Sigmoid colon (tissue), 3 donors: ENCODE measurements around the gene RAB39A.

Source experiments
- CTCF ChIP-seq, 4 experiments: fragments of 450-650 bp in 3 of 4; fragments of 200-600 bp in 1 of 4; IDR thresholded peaks; one replicate each; pipeline ENCODE4 v1.5.1; 2016 to 2019; ENCODE audit warnings: antibody characterized with exemption in 4 of 4, mild to moderate bottlenecking in 3 of 4, moderate library complexity in 2 of 4
- POLR2A ChIP-seq, 2 donors: fragments of 450-650 bp; IDR thresholded peaks; one replicate each; pipeline ENCODE4 v1.6.1; 2016; ENCODE audit warnings: antibody characterized with exemption in 2 of 2, mild to moderate bottlenecking in 2 of 2, moderate library complexity in 2 of 2

- TF ChIP-seq CTCF (IDR thresholded peaks at IDR 0.05): no peak
- no peak for TF ChIP-seq POLR2A (IDR thresholded peaks at IDR 0.05)
Observed at GRCh38 chr11:107969219-107969618, 41.0 kb downstream of the RAB39A start.
